Non-pigmented ciliary epithelial cell (primary cell): Measurements from ENCODE around the gene PARVA.
"Not testable (repeated sequence)": the region's sequence is repeated elsewhere in the genome, so short reads cannot be mapped to it uniquely, and the experiment has no call there.

ENCODE experiments used
- DNase-seq: peaks from one replicate; pipeline ENCODE4 v3.0.0-alpha.2; 2010; ENCODE audit warnings: low read depth

PARVA gene, protein sequence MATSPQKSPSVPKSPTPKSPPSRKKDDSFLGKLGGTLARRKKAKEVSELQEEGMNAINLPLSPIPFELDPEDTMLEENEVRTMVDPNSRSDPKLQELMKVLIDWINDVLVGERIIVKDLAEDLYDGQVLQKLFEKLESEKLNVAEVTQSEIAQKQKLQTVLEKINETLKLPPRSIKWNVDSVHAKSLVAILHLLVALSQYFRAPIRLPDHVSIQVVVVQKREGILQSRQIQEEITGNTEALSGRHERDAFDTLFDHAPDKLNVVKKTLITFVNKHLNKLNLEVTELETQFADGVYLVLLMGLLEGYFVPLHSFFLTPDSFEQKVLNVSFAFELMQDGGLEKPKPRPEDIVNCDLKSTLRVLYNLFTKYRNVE

DNA sequence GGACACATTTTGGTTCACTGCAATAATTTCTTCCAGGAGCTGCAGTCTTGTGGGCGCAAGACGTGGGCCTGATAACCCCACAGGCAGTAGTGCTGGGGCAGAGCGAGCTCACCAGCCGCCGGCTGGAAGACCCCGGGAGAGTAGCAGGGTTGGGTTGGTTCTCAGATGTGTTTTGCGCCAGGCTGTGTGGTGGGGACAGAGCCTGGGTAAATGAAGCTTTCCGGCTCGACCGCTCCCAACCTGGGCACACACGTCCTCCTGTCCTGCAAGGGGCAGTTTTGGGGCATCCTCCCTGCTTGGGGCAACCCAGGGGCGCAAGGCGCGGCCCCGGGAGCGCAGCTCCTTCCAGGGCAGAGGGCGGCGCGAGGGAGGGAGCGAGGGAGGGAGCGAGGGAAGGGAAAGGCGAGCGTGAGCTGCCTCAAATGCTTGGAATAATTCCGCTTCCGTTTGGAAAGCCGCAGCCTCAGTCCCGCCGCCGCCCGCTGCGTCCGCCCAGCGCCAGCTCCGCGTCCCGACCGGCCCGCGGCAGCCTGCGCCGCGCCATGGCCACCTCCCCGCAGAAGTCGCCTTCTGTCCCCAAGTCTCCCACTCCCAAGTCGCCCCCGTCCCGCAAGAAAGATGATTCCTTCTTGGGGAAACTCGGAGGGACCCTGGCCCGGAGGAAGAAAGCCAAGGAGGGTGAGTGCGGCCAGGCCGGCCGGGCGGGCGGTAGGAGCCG, at the start of gene PARVA:
Gene PARVA (plus strand): TSS at position 466 of the 718 bp plus-strand sequence. CDS start 77 bp downstream, at position 543.
- DNase-seq: no peak

DNA sequence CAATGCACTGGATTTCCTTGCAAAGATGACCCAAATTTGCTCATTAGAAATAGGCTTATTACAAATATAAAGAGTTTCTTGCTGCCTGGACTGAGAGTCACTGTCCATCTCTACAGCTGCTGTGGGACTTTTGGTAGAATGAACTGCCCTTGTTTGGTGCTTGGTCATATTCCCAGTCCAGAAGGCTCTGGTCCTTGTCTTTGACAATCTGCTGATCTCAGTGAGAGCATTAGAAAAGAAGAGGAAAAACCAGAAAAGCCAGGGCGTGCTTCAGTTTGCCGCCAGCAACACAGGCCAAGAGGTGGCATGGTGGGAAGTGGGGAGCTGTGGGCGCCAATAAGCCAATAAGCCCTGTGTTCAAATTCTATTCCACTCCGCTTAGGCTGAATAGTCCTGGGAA, 48.2 kb upstream of the PARVA start:
- no peak for DNase-seq

DNA sequence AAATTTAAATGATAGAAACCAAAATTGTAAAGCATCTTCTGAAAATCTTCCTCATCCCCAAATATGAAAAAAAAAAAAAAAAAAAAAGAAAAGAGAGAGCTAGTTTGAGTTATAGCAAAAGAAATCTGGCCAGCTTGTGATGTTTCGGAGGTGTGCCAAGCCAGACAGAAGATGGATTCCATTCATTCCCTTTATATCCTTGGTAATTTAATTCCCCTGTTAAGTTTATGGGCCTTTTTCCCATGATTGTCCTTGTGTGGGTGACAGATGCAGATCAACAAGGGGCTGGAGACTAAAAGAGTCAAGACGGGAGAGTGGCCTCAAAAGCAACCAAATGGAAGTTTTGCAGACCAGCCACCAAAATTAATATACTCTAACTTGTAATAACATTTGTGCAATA, 47.6 kb upstream of the PARVA start:
- DNase-seq: no peak

DNA sequence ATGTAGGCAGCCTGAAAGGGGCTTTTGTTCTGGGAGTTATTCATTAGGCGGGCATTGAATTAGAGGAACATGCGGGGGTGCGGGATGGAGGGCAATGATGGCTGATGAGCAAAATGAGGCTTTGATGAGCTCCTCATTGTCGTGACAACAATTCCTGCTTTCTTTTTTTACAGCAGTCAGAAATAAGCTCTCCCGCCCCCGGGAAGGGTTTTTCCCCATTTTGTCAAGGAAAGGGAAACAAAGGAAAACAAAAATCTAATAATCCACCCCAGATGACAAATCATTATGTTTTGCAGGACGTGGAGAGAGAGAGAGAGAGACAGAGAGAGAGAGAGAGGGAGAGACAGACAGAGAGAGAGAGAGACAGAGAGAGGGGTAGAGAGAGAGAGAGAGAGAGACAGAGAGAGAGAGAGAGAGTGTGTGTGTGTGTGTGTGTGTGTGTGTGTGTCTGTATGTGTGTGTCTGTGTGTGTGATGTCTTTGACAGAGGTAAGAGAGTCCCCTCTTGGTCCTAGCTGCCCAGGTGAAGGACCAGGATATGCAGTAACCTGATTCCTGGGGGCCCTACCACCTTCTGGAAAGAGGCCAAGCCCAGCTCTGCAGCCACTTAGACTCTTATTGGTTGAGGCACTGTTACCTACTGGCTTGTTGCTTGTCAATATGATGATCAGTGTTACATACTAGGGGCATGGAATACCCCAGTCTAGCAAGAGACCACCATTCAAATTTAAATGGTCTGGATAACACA, 46.7 kb upstream of the PARVA start:
- DNase-seq: no peak

DNA sequence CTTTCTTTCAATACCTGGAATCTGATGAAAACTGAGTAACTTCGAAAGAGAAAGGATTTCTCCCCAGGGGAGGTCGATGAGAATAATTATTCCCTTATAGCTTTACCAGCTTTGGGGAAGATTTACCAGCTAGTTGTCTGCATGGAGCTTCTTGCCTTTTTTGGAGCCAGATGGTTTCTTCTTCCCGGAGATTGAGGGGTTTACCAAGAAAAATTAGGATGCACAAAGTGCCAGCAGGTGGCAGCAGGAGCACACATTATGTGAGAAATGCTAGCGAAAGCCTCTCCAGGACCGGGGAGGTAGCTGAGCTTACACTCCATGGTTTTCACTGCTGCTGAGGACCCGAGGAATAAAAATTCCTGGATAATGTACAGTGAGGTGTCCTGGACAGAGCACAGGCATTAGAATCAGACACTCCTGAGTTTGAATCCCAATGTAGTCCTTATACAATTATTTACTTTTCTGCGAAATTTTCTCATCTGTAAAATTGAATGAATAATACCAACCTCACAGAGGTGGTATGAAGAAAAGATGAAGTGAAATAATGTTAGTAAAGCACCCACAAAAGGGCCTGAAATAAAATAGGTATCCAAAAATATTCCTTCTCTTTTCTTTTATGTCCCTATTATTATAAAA, 46.0 kb upstream of the PARVA start:
- peak; percentile 61 for DNase-seq

DNA sequence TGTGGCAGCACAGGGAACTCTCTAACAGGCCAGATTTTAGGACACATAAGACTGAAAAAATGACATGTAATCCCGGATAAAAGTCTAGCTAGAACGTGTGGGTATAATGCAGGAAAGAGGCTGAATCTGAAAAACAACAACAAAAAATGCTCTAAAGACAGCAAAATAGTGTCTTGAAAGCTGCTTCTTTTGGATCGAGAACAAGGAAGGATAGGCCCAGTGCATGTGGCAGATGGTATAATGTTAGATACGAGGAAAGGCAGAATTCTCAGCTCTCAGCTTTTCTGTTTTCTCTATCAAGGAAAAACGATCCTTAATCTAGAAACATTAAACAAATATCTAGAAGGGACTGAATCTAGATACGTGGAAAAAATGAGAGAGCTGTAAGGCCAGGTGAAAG, 33.8 kb upstream of the PARVA start:
- no peak for DNase-seq

DNA sequence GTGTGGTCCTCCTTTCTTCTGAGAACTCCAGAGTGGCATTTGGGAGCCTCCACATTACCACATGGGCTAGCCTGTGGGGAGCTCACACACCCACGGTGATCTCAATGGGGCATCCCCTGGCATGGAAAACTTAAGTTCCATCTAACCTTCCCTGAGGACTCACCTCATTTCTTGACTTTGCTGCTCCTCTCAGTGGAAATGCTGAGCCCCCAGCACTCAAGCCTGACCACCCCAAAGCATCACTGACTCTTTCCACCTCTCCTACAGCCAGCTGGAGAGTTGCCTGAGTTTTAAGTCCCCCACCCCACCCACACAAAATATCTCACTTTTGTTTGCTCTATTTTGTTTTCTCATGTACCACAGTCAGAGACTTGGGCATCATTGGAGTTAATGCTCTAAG, 23.8 kb upstream of the PARVA start:
- no peak for DNase-seq

DNA sequence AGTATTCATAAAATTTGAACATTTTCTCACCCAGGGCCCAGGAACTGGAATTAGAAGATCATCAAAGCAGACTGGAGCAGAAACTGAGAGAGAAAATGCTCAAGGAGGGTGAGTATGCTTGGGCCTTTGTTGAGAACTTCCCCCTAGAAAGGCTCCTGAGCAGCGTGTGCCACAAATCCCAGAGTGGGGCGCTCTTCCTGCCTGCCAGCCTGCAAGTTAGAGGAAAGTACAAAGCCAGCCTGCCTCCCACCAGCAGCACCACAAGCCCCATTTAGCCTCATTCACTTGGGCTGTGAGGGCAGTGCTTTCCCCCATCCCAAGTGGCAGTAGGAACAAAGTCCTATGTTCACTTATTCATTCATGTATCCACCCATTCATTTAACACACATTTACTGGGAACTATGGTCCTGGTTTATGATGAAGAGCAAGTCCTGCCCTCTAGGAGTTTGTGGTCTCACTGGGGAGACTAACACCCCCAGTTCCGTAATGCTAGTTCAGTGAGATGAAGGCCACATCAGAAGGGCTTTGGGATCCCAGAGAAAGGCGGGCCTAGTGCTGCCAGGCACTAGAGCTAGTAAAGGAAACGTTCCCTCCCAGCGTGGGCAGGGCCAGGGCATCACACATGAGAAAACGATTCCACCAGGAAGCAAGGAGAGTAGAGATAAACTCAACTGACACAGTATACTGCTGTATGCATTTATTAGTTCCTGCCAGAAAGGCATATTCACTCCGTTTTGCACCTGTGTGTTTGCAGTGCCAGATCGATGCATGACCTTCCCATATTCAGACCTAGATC, 22.4 kb upstream of the PARVA start:
- DNase-seq: no peak

DNA sequence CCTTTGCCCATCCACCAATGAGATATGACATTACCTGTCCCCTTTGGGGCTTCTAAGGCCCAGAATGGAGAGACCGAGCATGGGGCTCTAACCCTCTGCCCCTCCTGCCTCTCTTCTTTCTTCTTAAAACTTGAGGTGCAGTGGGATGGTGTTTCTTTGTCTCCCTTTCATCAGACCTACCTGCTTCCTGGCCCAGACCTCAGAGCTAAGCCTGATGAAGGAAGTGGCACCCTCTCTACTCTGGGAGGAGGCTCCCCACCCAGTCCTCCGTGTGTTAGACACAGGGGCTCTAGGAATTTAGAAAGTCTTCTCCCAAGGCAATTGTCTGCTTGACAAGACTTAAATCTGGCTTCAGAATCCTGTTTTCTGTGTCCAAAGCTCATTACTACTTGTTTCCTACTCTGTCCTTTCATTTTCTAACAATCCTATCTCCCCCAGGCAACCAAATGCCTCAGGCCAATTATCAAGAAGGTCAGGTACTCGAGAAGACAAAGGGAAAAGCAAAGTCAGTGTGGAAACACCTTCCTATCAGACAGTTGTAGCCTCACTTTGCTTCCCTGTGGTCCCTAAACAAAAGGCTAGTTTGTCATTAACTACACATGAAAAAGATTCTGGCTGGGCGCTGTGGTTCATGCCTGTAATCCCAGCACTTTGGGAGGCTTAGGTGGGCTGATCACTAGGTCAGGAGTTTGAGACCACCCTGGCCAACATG, 20.3 kb upstream of the PARVA start:
- no peak for DNase-seq

DNA sequence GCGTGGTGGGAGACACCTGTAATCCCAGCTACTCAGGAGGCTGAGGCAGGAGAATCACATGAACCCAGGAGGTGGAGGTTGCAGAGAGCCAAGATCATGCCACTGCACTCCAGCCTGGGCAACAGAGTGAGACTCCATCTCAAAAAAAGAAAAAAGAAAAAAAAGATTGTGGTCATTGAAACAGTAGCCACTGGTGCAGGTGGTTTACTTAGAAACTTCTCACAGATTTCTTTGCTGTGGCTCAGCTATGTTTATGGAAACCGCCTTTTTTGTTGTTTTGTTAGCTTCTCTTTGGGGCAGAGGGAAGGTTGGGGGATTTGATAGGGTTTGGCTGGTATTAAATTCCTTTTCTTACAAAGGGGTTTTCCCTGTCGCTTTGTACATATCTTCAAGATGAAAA, 19.7 kb upstream of the PARVA start:
- not testable (repeated sequence) for DNase-seq

DNA sequence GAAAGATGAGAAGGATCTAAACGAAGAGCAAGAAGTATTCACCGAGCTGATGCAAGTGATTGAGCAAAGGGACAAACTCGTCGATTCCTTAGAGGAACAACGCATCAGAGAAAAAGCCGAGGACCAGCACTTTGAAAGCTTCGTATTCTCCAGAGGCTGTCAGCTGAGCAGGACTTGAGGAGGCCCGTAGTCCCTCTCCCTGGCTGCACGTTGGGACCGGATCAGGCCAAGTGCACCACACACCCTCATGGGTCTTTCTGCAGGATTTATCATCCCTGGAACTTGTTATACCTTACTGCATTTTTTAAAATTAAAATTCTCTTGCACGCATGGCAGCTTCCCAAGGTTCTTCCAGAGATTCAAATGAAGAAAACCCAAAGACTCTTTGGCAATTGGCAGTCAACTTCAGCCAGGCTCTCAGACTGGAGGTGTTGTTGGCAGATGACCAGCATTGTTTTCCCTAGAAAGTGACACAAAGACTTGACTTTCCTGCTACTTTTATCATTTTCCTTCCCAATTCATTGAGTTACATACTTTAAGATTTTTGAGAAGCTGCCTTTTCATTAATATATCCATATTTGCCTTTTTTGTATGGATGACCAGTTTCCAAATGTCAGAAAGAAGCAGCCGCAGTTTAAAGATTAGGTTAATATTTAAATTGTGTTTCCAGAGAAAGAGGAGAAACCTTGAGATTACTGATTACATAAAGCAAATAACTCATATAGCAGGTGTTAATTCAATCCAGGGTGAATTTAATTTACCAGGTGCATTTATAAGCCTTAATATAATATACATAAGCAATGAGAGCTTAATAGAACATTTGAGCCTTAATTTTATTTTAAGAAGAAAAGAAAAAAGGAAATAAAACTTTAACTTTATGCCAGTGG, 18.8 kb upstream of the PARVA start:
- no peak for DNase-seq

DNA sequence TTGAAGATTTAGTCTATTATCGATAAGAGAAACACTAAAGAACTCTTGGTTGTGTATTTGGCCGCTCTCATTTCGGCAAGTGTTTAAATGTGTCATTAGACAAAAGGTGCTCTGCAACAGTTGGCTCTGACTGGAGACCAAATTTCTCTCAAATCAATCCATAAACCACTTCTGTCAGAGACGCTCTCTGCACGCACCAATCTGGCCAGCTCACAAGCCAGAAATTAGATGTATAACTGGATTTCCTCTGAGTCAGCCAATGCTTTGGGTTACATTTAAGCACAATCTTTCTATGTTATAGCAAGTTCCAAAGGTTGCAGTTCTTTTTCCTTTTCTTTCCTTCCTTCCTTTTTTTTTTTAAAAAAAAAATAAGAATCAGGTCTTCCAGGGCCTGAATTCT, 17.6 kb upstream of the PARVA start:
- no peak for DNase-seq

DNA sequence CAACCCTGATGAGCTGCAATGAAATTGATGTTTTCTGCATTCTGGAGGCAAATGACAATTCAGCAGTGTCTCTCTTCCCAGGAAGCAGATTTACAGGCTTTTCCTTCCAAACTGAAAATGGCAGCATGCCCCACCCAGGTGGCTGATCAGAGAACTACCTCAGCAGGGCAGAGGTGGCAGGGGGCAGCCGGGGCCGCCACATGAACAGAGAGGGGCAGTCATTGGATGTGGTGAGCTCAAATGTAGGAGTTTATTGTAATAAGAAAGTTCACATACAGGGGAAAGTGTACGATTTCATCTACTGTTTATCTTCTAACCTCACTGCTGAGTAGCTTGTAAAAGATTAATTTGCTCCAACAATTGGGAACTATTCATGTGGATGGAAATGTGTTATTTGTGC, 15.7 kb upstream of the PARVA start:
- no peak for DNase-seq

DNA sequence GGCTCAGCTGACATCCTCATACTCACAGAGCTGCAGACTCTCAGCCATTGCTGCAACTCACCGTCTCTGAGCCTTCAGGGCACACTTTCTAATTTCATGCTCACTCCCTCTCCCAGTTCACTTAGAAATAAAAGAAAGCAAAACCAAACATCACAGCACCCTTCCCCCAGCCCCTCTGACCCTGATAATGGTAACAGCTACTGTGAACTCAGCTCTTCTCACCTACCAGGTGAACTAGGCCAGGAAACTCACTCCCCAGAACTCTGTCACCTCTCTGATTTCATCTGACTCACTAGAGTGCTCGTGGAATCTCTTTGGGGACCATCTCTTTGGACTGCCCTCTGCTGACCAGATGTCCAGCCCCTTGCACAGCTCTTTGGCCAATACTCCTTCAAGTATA, 14.5 kb upstream of the PARVA start:
- DNase-seq: no peak

DNA sequence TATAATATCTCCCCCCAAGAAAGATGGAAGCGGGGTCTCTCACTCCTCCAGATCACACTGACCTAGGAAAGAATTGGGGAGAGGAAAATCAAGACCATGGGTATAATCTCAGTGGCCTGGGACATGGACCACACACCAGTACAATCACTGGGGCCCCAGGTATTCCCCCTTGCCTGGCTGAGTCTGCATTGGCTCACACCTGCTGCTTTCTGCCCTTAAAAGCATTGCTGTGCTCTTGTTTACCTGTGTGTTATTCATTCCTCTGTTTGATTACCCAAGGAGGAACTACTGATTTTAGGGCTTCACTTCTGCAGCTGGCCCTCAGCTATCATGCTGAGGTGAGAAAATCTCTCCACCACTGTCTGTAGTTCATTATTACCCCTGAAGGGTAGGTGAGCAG, 14.0 kb upstream of the PARVA start:
- DNase-seq: no peak

DNA sequence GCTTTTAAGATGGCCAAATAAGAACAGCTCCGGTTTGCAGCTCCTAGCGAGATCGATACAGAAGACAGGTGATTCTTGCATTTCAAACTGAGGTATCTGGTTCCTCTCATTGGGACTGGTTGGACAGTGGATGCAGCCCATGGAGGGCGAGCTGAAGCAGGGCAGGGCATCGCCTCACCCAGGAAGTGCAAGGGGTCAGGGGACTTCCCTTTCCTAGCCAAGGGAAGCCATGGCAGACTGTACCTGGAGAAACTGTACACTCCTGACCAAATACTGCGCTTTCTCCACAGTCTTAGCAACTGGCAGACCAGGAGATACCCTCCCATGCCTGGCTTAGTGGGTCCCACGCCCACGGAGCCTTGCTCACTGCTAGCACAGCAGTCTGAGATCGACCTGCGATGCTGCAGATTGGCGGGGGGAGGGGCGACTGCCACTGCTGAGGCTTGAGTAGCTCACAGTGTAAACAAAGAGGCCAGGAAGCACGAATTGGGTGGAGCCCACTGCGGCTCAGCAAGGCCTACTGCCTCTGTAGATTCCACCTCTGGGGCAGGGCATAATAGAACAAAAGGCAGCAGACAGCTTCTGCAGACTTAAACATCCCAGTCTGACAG, 11.3 kb upstream of the PARVA start:
- not testable (repeated sequence) for DNase-seq

DNA sequence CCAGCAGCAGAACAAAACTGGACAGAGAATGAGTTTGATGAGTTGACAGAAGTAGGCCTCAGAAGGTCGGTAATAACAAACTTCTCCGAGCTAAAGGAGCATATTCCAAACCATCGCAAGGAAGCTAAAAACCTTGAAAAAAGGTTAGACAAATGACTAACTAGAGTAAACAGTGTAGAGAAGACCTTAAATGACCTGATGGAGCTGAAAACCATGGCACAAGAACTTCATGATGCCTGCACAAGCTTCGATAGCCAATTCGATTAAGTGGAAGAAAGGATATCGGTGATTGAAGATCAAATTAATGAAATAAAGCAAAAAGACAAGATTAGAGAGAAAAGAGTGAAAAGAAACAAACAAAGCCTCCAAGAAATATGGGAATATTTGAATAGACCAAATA, 10.3 kb upstream of the PARVA start:
- DNase-seq: not testable (repeated sequence)

DNA sequence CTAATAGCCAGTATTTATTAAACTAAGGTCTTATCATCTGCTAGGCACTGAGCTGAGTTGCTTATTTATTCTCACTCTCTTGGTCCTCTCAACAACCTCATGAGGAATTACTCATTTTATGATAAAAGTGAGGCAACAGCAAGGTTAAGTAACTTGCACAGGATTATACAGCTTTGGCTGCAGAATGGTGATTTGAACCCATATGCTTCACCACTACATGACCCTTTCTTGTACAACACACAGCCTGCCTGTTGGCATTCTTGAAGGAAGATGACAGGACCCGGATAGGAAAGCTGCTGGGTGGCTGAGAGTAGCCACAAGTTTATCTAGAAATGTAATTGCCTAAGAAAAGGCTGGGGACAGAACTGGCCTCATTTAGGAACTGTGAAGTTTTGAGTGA, 5.3 kb upstream of the PARVA start:
- no peak for DNase-seq

DNA sequence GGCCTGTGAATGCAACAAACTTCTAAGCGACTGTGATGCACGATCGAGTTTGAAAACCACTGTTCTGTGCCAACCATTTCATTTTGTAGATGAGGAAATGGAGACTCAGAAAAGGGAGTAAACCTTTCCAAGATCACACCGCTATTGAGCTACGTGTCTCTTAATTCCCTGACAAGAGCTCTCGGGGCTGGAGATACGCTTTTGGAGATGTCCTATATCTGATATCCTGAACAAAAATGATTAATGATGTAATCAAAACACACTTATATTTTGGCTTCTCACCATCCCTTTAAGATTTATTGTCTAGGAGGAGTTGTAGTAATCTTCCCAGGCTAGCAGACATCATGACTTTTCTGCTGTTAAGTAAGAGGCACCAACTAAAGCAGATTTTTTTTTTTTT, 1.7 kb upstream of the PARVA start:
- DNase-seq: no peak
